Liver (tissue), 9 donors: ENCODE results near the gene RPTOR. TPM values are rescaled to one million over a fixed set of nuclear protein-coding genes. Genes with fewer than 3 reads are reported as not detected.

ENCODE experiments used
- DNase-seq: peaks from one replicate; pipeline ENCODE4 v3.0.0-alpha.2; 2017; ENCODE audit warnings: low spot score
- H3K27ac ChIP-seq, 2 donors: one replicate each; pipeline ENCODE4 v1.7.0; 2013; ENCODE audit warnings: inconsistent platforms in 2 of 2, low read length in 2 of 2, control low read depth in 1 of 2, low read depth in 1 of 2, mild to moderate bottlenecking in 1 of 2
- H3K27me3 ChIP-seq, 4 donors: one replicate each; pipeline versions ENCODE4 v1.6.1 to v1.7.0; 2013; ENCODE audit warnings: low read length in 3 of 4, inconsistent platforms in 1 of 4, mild to moderate bottlenecking in 1 of 4, moderate library complexity in 1 of 4; ENCODE audit not compliant: control insufficient read depth in 4 of 4, insufficient read depth in 4 of 4
- H3K36me3 ChIP-seq, 4 donors: one replicate each; pipeline versions ENCODE4 v1.6.1 to v1.7.0; 2013; ENCODE audit warnings: low read length in 3 of 4, mild to moderate bottlenecking in 3 of 4, low read depth in 1 of 4, moderate library complexity in 1 of 4; ENCODE audit not compliant: control insufficient read depth in 4 of 4, insufficient read depth in 3 of 4
- H3K4me1 ChIP-seq, 4 donors: one replicate each; pipeline versions ENCODE4 v1.6.1 to v1.7.0; 2013; ENCODE audit warnings: low read length in 3 of 4, mild to moderate bottlenecking in 3 of 4, moderate library complexity in 1 of 4; ENCODE audit not compliant: control insufficient read depth in 4 of 4, insufficient read depth in 4 of 4
- H3K4me3 ChIP-seq, 3 donors: one replicate each; pipeline versions ENCODE4 v1.6.1 to v1.7.0; 2013; ENCODE audit warnings: low read length in 3 of 3, control low read depth in 1 of 3, low read depth in 1 of 3, mild to moderate bottlenecking in 1 of 3
- H3K9ac ChIP-seq, 2 donors: one replicate each; pipeline ENCODE4 v1.7.0; 2013; ENCODE audit warnings: low read length in 2 of 2, mild to moderate bottlenecking in 2 of 2, moderate library complexity in 2 of 2, control low read depth in 1 of 2, low read depth in 1 of 2
- H3K9me3 ChIP-seq, 4 donors: one replicate each; pipeline versions ENCODE4 v1.6.1 to v1.7.0; 2013; ENCODE audit warnings: low read length in 3 of 4; ENCODE audit not compliant: control insufficient read depth in 4 of 4
- ATF3 ChIP-seq: IDR thresholded peaks from 2 replicates; pipeline ENCODE4 v1.6.1; 2016; ENCODE audit warnings: antibody characterized with exemption
- CTCF ChIP-seq: fragments of 150-350 bp; IDR thresholded peaks from 2 replicates; pipeline ENCODE4 v1.5.1; 2017; ENCODE audit warnings: improper control_type of control experiment, low read depth, low read length; ENCODE audit not compliant: missing input control
- EGR1 ChIP-seq, 2 donors: IDR thresholded peaks; 2 replicates each; pipeline ENCODE4 v1.6.1; 2016 to 2018; ENCODE audit warnings: antibody characterized with exemption in 2 of 2, low read depth in 2 of 2
- FOXA1 ChIP-seq: IDR thresholded peaks from 2 replicates; pipeline ENCODE4 v1.6.1; 2016; ENCODE audit warnings: antibody characterized with exemption
- FOXA2 ChIP-seq: IDR thresholded peaks from 2 replicates; pipeline ENCODE4 v1.6.1; 2016; ENCODE audit warnings: antibody characterized with exemption
- GABPA ChIP-seq, 2 donors: IDR thresholded peaks in 1 of 2; conservative IDR thresholded peaks in 1 of 2; 2 replicates each; pipeline ENCODE4 v1.6.1; 2016; ENCODE audit warnings: antibody characterized with exemption in 2 of 2, mild to moderate bottlenecking in 1 of 2, moderate library complexity in 1 of 2
- HNF4A ChIP-seq, 2 donors: conservative IDR thresholded peaks; 2 replicates each; pipeline ENCODE4 v1.6.1; 2016; ENCODE audit warnings: antibody characterized with exemption in 2 of 2, mild to moderate bottlenecking in 2 of 2
- HNF4G ChIP-seq: IDR thresholded peaks from 2 replicates; pipeline ENCODE4 v1.6.1; 2016; ENCODE audit warnings: antibody characterized with exemption
- JUND ChIP-seq, 2 donors: IDR thresholded peaks; 2 replicates each; pipeline ENCODE4 v1.6.1; 2016; ENCODE audit warnings: antibody characterized with exemption in 2 of 2
- MAX ChIP-seq: IDR thresholded peaks from 2 replicates; pipeline ENCODE4 v1.6.1; 2016; ENCODE audit warnings: antibody characterized with exemption
- NR2F2 ChIP-seq: IDR thresholded peaks from 2 replicates; pipeline ENCODE4 v1.6.1; 2016; ENCODE audit warnings: antibody characterized with exemption
- RAD21 ChIP-seq, 2 donors: IDR thresholded peaks; 2 replicates each; pipeline ENCODE4 v1.6.1; 2016; ENCODE audit warnings: antibody characterized with exemption in 2 of 2, mild to moderate bottlenecking in 2 of 2
- REST ChIP-seq: IDR thresholded peaks from 2 replicates; pipeline ENCODE4 v1.6.1; 2016; ENCODE audit warnings: antibody characterized with exemption, mild to moderate bottlenecking
- RXRA ChIP-seq, 2 donors: IDR thresholded peaks; 2 replicates each; pipeline ENCODE4 v1.6.1; 2017 to 2018; ENCODE audit warnings: antibody characterized with exemption in 2 of 2, mild to moderate bottlenecking in 1 of 2
- SP1 ChIP-seq: IDR thresholded peaks from 2 replicates; pipeline ENCODE4 v1.6.1; 2018; ENCODE audit warnings: antibody characterized with exemption, mild to moderate bottlenecking
- TAF1 ChIP-seq: conservative IDR thresholded peaks from 2 replicates; pipeline ENCODE4 v1.6.1; 2016; ENCODE audit warnings: antibody characterized with exemption, mild to moderate bottlenecking
- YY1 ChIP-seq: IDR thresholded peaks from 2 replicates; pipeline ENCODE4 v1.6.1; 2016; ENCODE audit warnings: antibody characterized with exemption, mild to moderate bottlenecking
- WGBS: extraction: QIAGEN DNeasy Blood & Tissue Kit; methylation state at CpG from one replicate; pipeline ENCODE4 v1.1.7; 2013; 5-methylcytosine and 5-hydroxymethylcytosine counted together
- polyA plus RNA-seq, 2 donors: library from polyadenylated mRNA; stranded (reverse) in 1 of 2; unstranded in 1 of 2; fragments of 200-250 nt in 1 of 2; fragments of >200 nt in 1 of 2; fragmentation: Nextera tagmentation in 1 of 2; extraction: Ambion mirVana in 1 of 2; gene quantifications; one replicate each; pipeline versions ENCODE4 v1.2.1 to v1.2.3, GENCODE V29; 2013 to 2015
- total RNA-seq, 2 donors: library from RNA; depleted of rRNA; stranded (reverse); fragments of >200 nt; gene quantifications; one replicate each; pipeline ENCODE4 v1.2.3, GENCODE V29; 2014
- TF ChIP-seq, protein P1 (sequence below): IDR thresholded peaks from 2 replicates; pipeline ENCODE4 v1.6.1; 2016; ENCODE audit warnings: antibody characterized with exemption
- donor health status: healthy.
- donor health status: healthy.
- donor health status: healthy.
- donor health status: healthy.
- donor health status: healthy.

RPTOR gene
- total and polyA plus RNA-seq, 4 donors = 4.8 to 25.4 (median 11.6) TPM

- Histone ChIP-seq H3K27ac (no peak overlapping the region), H3K9ac (no peak overlapping the region), H3K27me3 (peaks cover 0 to 6% (median 0%) of the 10 kb centered on the region in 4 donors), H3K4me3 (no peak overlapping the region), H3K9me3 (no peaks in the 10 kb centered on the region), H3K4me1 (peaks cover 14 to 32% (median 26%) of the 10 kb centered on the region in 4 donors), H3K36me3 (peaks cover 3 to 24% (median 15%) of the 10 kb centered on the region in 4 donors)
- 80% methylated on average over 10 of the region's 10 CpGs for WGBS
- TF ChIP-seq ATF3 = no peak
- TF ChIP-seq TAF1 = no peak
- no peak for TF ChIP-seq FOXA1
- no peak for TF ChIP-seq NR2F2
- no peak for TF ChIP-seq MAX
- TF ChIP-seq REST = no peak
- TF ChIP-seq EGR1 (IDR thresholded peaks at IDR 0.05; ENCODE audit: low read depth in 2 of 2) = no peak
- TF ChIP-seq JUND (IDR thresholded peaks at IDR 0.05) = no peak
- no peak for TF ChIP-seq HNF4G
- no peak for TF ChIP-seq YY1
- TF ChIP-seq RXRA (IDR thresholded peaks at IDR 0.05) = no peak
- no peak for TF ChIP-seq CTCF
- TF ChIP-seq HNF4A (conservative IDR thresholded peaks at IDR 0.05) = no peak
- TF ChIP-seq, protein P1, sequence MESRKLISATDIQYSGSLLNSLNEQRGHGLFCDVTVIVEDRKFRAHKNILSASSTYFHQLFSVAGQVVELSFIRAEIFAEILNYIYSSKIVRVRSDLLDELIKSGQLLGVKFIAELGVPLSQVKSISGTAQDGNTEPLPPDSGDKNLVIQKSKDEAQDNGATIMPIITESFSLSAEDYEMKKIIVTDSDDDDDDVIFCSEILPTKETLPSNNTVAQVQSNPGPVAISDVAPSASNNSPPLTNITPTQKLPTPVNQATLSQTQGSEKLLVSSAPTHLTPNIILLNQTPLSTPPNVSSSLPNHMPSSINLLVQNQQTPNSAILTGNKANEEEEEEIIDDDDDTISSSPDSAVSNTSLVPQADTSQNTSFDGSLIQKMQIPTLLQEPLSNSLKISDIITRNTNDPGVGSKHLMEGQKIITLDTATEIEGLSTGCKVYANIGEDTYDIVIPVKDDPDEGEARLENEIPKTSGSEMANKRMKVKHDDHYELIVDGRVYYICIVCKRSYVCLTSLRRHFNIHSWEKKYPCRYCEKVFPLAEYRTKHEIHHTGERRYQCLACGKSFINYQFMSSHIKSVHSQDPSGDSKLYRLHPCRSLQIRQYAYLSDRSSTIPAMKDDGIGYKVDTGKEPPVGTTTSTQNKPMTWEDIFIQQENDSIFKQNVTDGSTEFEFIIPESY = no peak
- TF ChIP-seq SP1 = no peak
- no peak for TF ChIP-seq RAD21 (IDR thresholded peaks at IDR 0.05)
- no peak for TF ChIP-seq FOXA2
- TF ChIP-seq GABPA (IDR thresholded peaks at IDR 0.05 in 1 of 2, conservative IDR thresholded peaks at IDR 0.05 in 1 of 2) = no peak
- DNase-seq = no peak
Measured at GRCh38 chr17:81002013-81002384, 457.4 kb downstream of the RPTOR start.
